Neural progenitor cell (in vitro differentiated cells): ENCODE results near the gene PLXNA4. TPM values are rescaled to one million over a fixed set of nuclear protein-coding genes. Genes with fewer than 3 reads are reported as not detected.

ENCODE experiments used
- DNase-seq: peaks from one replicate; pipeline ENCODE4 v3.0.0-alpha.2; 2016; ENCODE audit warnings: low spot score
- H2AFZ ChIP-seq: fragments of 200-600 bp; sonication (generic); replicated peaks from 2 replicates; pipeline ENCODE4 v1.6.1; 2016; ENCODE audit warnings: antibody characterized with exemption
- H3F3A ChIP-seq: fragments of 200-600 bp; sonication (generic); 2 replicates; pipeline ENCODE4 v1.6.1; 2016; ENCODE audit warnings: antibody characterized with exemption, low read depth
- H3K27ac ChIP-seq: fragments of 200-600 bp; sonication (generic); 2 replicates; pipeline ENCODE4 v1.5.1; 2016; ENCODE audit warnings: mild to moderate bottlenecking
- H3K27me3 ChIP-seq: fragments of 200-600 bp; sonication (generic); 2 replicates; pipeline ENCODE4 v1.6.1; 2016; ENCODE audit warnings: mild to moderate bottlenecking, moderate library complexity
- H3K36me3 ChIP-seq: fragments of 200-600 bp; sonication (generic); 2 replicates; pipeline ENCODE4 v1.5.1; 2016
- H3K4me1 ChIP-seq: fragments of 200-600 bp; sonication (generic); 2 replicates; pipeline ENCODE4 v1.6.1; 2016; ENCODE audit warnings: mixed run types
- H3K4me2 ChIP-seq: fragments of 200-600 bp; sonication (generic); 2 replicates; pipeline ENCODE4 v1.6.1; 2016
- H3K4me3 ChIP-seq: fragments of 200-600 bp; sonication (generic); 2 replicates; pipeline ENCODE4 v1.5.1; 2016
- H3K79me2 ChIP-seq: fragments of 200-600 bp; sonication (generic); 2 replicates; pipeline ENCODE4 v1.6.1; 2016; ENCODE audit warnings: low read depth
- H3K9ac ChIP-seq: fragments of 200-600 bp; sonication (generic); 2 replicates; pipeline ENCODE4 v1.6.1; 2016
- H3K9me3 ChIP-seq: fragments of 200-600 bp; sonication (generic); 2 replicates; pipeline ENCODE4 v1.5.1; 2016; ENCODE audit warnings: low read depth
- H4K20me1 ChIP-seq: fragments of 200-600 bp; sonication (generic); 2 replicates; pipeline ENCODE4 v1.6.1; 2016; ENCODE audit warnings: low read depth
- H3K27ac Mint-ChIP-seq: 3 replicates; pipeline ENCODE4 v1.8.0; 2021; ENCODE audit warnings: mixed read lengths
- H3K27me3 Mint-ChIP-seq: 2 replicates; pipeline ENCODE4 v1.8.0; 2022; ENCODE audit warnings: low read depth, mild to moderate bottlenecking, inconsistent platforms, moderate library complexity, mixed read lengths; ENCODE audit not compliant: insufficient read depth
- H3K36me3 Mint-ChIP-seq: 3 replicates; pipeline ENCODE4 v1.8.0; 2021; ENCODE audit warnings: mixed read lengths
- H3K4me1 Mint-ChIP-seq: 3 replicates; pipeline ENCODE4 v1.8.0; 2021; ENCODE audit warnings: mixed read lengths
- H3K4me3 Mint-ChIP-seq: 3 replicates; pipeline ENCODE4 v1.8.0; 2021; ENCODE audit warnings: mild to moderate bottlenecking, moderate library complexity, mixed read lengths
- H3K9me3 Mint-ChIP-seq: 3 replicates; pipeline ENCODE4 v1.8.0; 2020; ENCODE audit warnings: mixed read lengths
- EZH2 ChIP-seq: fragments of 200-600 bp; sonication (generic); IDR thresholded peaks from 2 replicates; pipeline ENCODE4 v1.6.1; 2017; ENCODE audit warnings: antibody characterized with exemption, mild to moderate bottlenecking, moderate library complexity
- EZH2phosphoT487 ChIP-seq: fragments of 200-600 bp; sonication (generic); IDR thresholded peaks from 2 replicates; pipeline ENCODE4 v1.6.1; 2017; ENCODE audit warnings: antibody characterized with exemption
- total RNA-seq: library from RNA; depleted of rRNA; stranded (reverse); fragments of >200 nt; gene quantifications from 2 replicates; pipeline ENCODE4 v1.2.3, GENCODE V29; 2015; ENCODE audit warnings: low replicate concordance
- TF ChIP-seq, protein P1 (sequence below): fragments of 200-600 bp; sonication (generic); IDR thresholded peaks from 2 replicates; pipeline ENCODE4 v1.5.1; 2017; ENCODE audit warnings: antibody characterized with exemption, mild to moderate bottlenecking

Gene PLXNA4
- total RNA-seq, 1 donor from 2014 or later: 0.49 TPM

DNA sequence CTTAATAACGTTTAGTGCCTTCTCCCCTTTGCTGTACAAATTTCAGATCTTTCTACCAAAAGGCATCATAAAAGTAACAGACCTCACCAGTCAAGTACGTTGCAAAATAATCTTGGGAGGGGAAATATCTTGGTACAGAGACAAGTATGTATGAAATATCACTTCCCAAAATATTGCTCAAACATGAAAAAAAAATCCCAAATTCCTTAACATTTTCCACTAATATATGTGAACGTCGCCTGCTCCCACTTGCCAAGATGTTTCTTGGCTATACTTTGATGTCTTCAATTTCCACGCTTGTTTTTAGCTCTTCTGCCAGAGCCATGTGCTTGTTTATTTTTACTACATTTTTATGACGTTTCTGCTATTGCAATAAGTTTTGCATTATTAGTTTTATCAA is 223.5 kb downstream of the PLXNA4 start:
- Mint-ChIP-seq H3K4me3 (no peak overlapping the region), H3K36me3 (no peaks in the 10 kb centered on the region), H3K9me3 (no peaks in the 10 kb centered on the region), H3K27ac (no peak overlapping the region), H3K27me3 (peaks cover 7% of the 10 kb centered on the region), H3K4me1 (peaks cover 14% of the 10 kb centered on the region)
- no peaks in the 10 kb centered on the region for H3K36me3 ChIP-seq
- no peaks in the 10 kb centered on the region for H3K79me2 ChIP-seq
- no peak overlapping the region for H3K4me3 ChIP-seq
- H3K9me3 ChIP-seq: peaks cover 3% of the 10 kb centered on the region
- H3K27ac ChIP-seq: no peak overlapping the region
- H3F3A ChIP-seq: no peaks in the 10 kb centered on the region
- peaks cover 18% of the 10 kb centered on the region for H3K4me1 ChIP-seq
- no peak for TF ChIP-seq EZH2
- TF ChIP-seq EZH2phosphoT487: no peak
- TF ChIP-seq, protein P1, sequence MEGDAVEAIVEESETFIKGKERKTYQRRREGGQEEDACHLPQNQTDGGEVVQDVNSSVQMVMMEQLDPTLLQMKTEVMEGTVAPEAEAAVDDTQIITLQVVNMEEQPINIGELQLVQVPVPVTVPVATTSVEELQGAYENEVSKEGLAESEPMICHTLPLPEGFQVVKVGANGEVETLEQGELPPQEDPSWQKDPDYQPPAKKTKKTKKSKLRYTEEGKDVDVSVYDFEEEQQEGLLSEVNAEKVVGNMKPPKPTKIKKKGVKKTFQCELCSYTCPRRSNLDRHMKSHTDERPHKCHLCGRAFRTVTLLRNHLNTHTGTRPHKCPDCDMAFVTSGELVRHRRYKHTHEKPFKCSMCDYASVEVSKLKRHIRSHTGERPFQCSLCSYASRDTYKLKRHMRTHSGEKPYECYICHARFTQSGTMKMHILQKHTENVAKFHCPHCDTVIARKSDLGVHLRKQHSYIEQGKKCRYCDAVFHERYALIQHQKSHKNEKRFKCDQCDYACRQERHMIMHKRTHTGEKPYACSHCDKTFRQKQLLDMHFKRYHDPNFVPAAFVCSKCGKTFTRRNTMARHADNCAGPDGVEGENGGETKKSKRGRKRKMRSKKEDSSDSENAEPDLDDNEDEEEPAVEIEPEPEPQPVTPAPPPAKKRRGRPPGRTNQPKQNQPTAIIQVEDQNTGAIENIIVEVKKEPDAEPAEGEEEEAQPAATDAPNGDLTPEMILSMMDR: no peak
- H2AFZ ChIP-seq: no peak overlapping the region
- H3K27me3 ChIP-seq: no peaks in the 10 kb centered on the region
- no peak for DNase-seq
- H3K9ac ChIP-seq: no peak overlapping the region
- H4K20me1 ChIP-seq: no peaks in the 10 kb centered on the region
- no peak overlapping the region for H3K4me2 ChIP-seq

DNA sequence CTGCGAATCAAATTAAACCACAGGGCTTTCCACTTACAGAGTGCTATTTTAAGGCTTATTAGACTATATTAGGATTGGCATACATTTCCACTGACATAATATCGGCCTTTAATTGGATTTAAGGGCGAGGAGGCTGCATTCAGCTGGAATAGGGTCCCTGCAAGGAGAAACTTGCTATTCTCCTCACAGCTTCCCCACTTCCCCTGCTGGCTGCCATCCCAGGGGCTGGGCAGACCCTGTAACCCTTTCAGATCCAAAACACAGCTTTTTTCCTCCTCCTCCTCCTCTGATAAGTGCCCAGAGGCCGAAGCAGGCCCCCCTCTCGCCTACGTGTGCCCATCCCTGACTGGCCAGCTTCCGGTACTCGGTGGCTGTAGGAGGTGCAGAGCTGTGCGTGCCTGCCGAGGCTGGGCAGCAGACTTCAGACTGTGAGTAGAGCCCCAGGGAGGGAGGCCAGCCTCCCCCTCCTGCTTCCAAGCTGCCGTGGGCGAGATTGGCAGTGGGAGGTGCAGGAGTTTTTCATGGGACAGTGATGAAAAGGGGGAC is 224.2 kb downstream of the PLXNA4 start:
- Histone ChIP-seq H3K4me1 (peaks cover 26% of the 10 kb centered on the region), H3K36me3 (no peaks in the 10 kb centered on the region), H4K20me1 (no peaks in the 10 kb centered on the region), H3K9ac (no peak overlapping the region), H3K27ac (no peak overlapping the region), H3K4me2 (peak overlapping the region; percentile 34), H3K27me3 (no peaks in the 10 kb centered on the region), H3K79me2 (no peaks in the 10 kb centered on the region), H2AFZ (peak overlapping the region; percentile 46), H3K9me3 (peaks cover 3% of the 10 kb centered on the region), H3F3A (no peaks in the 10 kb centered on the region), H3K4me3 (no peak overlapping the region)
- Mint-ChIP-seq H3K27me3 (peaks cover 7% of the 10 kb centered on the region), H3K9me3 (no peaks in the 10 kb centered on the region), H3K27ac (no peak overlapping the region), H3K4me1 (peaks cover 21% of the 10 kb centered on the region), H3K4me3 (no peak overlapping the region), H3K36me3 (no peaks in the 10 kb centered on the region)
- TF ChIP-seq, protein P1: no peak
- TF ChIP-seq EZH2 (no peak), EZH2phosphoT487 (no peak)
- peak; percentile 6 for DNase-seq

DNA sequence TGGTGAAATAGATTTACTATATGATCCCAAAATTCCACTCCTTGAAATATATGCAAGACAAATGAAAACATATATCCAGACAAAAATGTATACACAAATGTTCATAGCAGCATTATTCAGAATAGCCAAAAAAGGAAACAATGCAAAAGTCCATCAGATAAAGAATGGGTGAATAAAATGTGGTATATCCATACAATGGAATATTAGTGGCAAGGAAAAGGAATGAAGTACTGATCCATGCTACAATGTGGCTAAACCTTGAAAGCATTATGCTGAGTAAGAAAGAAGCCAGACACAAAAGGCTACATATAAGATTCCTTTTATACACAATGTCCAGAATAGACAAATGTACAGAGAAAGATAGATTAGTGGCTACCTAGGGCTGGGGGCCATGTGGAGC is 225.5 kb downstream of the PLXNA4 start:
- no peak for TF ChIP-seq EZH2
- TF ChIP-seq, protein P1: no peak
- no peak for TF ChIP-seq EZH2phosphoT487
- Mint-ChIP-seq H3K4me1 (peaks cover 31% of the 10 kb centered on the region), H3K36me3 (no peaks in the 10 kb centered on the region)

More for the DNA sequence above, 225.5 kb downstream of the PLXNA4 start:
- H3K79me2 ChIP-seq: no peaks in the 10 kb centered on the region
- no peaks in the 10 kb centered on the region for H4K20me1 ChIP-seq
- H3K4me2 ChIP-seq: no peak overlapping the region
- no peaks in the 10 kb centered on the region for H3K27me3 ChIP-seq
- no peak overlapping the region for H3K27ac Mint-ChIP-seq
- no peak for DNase-seq
- no peak overlapping the region for H3K9ac ChIP-seq
- no peak overlapping the region for H3K4me3 ChIP-seq
- H3K4me3 Mint-ChIP-seq: no peak overlapping the region
- peaks cover 28% of the 10 kb centered on the region for H3K4me1 ChIP-seq
- H3K27me3 Mint-ChIP-seq: peaks cover 7% of the 10 kb centered on the region
- H3F3A ChIP-seq: no peaks in the 10 kb centered on the region
- H3K27ac ChIP-seq: no peak overlapping the region
- no peaks in the 10 kb centered on the region for H3K36me3 ChIP-seq
- H3K9me3 Mint-ChIP-seq: no peaks in the 10 kb centered on the region
- H2AFZ ChIP-seq: no peak overlapping the region
- peaks cover 3% of the 10 kb centered on the region for H3K9me3 ChIP-seq
